Colonic mucosa (tissue), 4 donors: ENCODE measurements around the gene PRDM12. TPM values are rescaled to one million over a fixed set of nuclear protein-coding genes. Genes with fewer than 3 reads are reported as not detected.
A peak's percentile ranks its signal among the peaks of the same experiment; 100 is the strongest.

Experiments used
- DNase-seq: peaks from one replicate; pipeline ENCODE4 v3.0.0-alpha.2; 2020
- H3K27ac ChIP-seq: fragments of 200-600 bp; one replicate; pipeline ENCODE4 v1.8.0; 2021
- H3K27me3 ChIP-seq: fragments of 200-600 bp; one replicate; pipeline ENCODE4 v1.8.0; 2021
- H3K36me3 ChIP-seq: fragments of 200-600 bp; one replicate; pipeline ENCODE4 v1.8.0; 2021
- H3K4me1 ChIP-seq: fragments of 200-600 bp; one replicate; pipeline ENCODE4 v1.8.0; 2021; ENCODE audit warnings: mild to moderate bottlenecking
- H3K4me3 ChIP-seq: fragments of 200-600 bp; one replicate; pipeline ENCODE4 v1.8.0; 2021
- H3K9ac ChIP-seq, 2 donors: one replicate each; pipeline ENCODE4 v1.7.0; 2013; ENCODE audit warnings: control low read depth in 2 of 2, low read depth in 2 of 2, low read length in 2 of 2
- H3K9me3 ChIP-seq: fragments of 200-600 bp; one replicate; pipeline ENCODE4 v1.8.0; 2021
- CTCF ChIP-seq: fragments of 200-600 bp; IDR thresholded peaks from one replicate; pipeline ENCODE4 v1.8.0; 2022; ENCODE audit warnings: antibody characterized with exemption, mild to moderate bottlenecking
- intact Hi-C: fragments of 100-400 bp; cut with DNase I; formaldehyde crosslinking; loops from one replicate; pipeline ENCODE4 v1.14.1; 2022
- total RNA-seq, 2 donors: library from RNA; stranded (reverse); fragmentation: NEBNext Ultra II Directional in 1 of 2; extraction: Animal tissue kit (Norgen Biotek cat#: 25700) in 1 of 2; gene quantifications; one replicate each; pipeline ENCODE4 v1.2.1, GENCODE V29; 2021
- donor health status: healthy.
- donor health status: DM: no; HTN: no; CAD: no.
- donor health status: DM: no; HTN: no; CAD: no.

PRDM12 gene
- total RNA-seq, 2 donors from 2014 or later = not detected

- Histone ChIP-seq H3K4me1 (peaks cover 6% of the 10 kb centered on the region), H3K27ac (no peak overlapping the region), H3K4me3 (no peak overlapping the region), H3K36me3 (no peaks in the 10 kb centered on the region), H3K9ac (no peak overlapping the region), H3K27me3 (no peaks in the 10 kb centered on the region), H3K9me3 (no peaks in the 10 kb centered on the region)
- no peak for DNase-seq
- intact Hi-C loops = no loop called here
- TF ChIP-seq CTCF = no peak
These were observed 31.8 kb downstream of the PRDM12 start for GRCh38 chr9:130696139-130696650.

DNA sequence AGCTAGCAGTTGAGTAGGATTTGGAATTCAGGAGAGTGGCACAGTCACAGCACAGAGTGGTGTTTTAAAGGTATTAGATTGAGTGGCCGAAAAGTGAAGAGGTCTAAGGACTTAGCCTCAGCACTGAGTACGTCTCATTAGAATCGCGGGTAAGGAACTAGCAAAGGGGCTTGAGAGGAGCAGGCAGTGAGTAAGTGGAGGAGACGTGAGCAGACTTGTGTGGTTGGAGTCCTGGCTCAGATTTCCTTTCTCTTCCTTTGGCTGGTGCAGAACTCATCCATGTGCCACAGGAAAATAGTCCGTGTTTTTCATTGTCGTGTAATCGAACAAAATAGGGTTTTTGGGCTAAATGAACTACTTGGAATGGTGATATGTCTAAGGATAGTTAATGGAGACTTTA, 32.6 kb downstream of the PRDM12 start:
- no peaks in the 10 kb centered on the region for H3K36me3 ChIP-seq
- intact Hi-C loops = no loop called here
- no peak overlapping the region for H3K4me3 ChIP-seq
- H3K9ac ChIP-seq = no peak overlapping the region
- no peaks in the 10 kb centered on the region for H3K9me3 ChIP-seq
- no peak for DNase-seq
- H3K27ac ChIP-seq = no peak overlapping the region
- H3K27me3 ChIP-seq = no peaks in the 10 kb centered on the region
- no peak for TF ChIP-seq CTCF
- peaks cover 6% of the 10 kb centered on the region for H3K4me1 ChIP-seq

DNA sequence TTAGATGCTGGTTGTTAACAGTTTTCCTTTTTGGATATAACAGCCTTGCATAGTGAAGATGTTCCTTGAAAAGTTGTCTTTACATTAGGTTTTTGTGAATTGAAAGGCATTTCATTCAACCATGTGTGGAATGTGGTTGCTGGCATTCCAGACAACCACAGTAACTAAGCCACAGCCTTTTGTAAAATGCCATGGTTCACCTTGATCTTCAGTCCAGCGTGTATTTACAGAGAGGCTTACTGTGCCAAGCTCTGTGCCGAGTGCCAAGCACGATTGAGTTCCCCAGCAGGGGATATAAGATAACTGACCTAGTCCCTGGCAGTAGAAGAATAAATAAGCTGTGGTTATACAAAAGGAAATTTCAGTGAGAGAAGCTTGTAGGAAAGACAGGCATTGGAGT, 34.1 kb downstream of the PRDM12 start:
- DNase-seq = no peak
- H3K4me3 ChIP-seq = no peak overlapping the region
- H3K27me3 ChIP-seq = no peaks in the 10 kb centered on the region
- no peak overlapping the region for H3K27ac ChIP-seq
- no peaks in the 10 kb centered on the region for H3K36me3 ChIP-seq
- intact Hi-C loops = no loop called here
- no peak for TF ChIP-seq CTCF
- H3K9ac ChIP-seq = no peak overlapping the region
- no peaks in the 10 kb centered on the region for H3K9me3 ChIP-seq
- peaks cover 6% of the 10 kb centered on the region for H3K4me1 ChIP-seq

GRCh38 chr9:130699047-130699446, 34.7 kb downstream of the PRDM12 start:
- peaks cover 4% of the 10 kb centered on the region for H3K36me3 ChIP-seq
- DNase-seq = no peak
- no peak overlapping the region for H3K27ac ChIP-seq
- H3K9me3 ChIP-seq = no peaks in the 10 kb centered on the region
- no peak for TF ChIP-seq CTCF
- H3K4me3 ChIP-seq = no peak overlapping the region
- no peak overlapping the region for H3K9ac ChIP-seq
- H3K27me3 ChIP-seq = no peaks in the 10 kb centered on the region
- intact Hi-C loops = no loop called here
- peaks cover 6% of the 10 kb centered on the region for H3K4me1 ChIP-seq

DNA sequence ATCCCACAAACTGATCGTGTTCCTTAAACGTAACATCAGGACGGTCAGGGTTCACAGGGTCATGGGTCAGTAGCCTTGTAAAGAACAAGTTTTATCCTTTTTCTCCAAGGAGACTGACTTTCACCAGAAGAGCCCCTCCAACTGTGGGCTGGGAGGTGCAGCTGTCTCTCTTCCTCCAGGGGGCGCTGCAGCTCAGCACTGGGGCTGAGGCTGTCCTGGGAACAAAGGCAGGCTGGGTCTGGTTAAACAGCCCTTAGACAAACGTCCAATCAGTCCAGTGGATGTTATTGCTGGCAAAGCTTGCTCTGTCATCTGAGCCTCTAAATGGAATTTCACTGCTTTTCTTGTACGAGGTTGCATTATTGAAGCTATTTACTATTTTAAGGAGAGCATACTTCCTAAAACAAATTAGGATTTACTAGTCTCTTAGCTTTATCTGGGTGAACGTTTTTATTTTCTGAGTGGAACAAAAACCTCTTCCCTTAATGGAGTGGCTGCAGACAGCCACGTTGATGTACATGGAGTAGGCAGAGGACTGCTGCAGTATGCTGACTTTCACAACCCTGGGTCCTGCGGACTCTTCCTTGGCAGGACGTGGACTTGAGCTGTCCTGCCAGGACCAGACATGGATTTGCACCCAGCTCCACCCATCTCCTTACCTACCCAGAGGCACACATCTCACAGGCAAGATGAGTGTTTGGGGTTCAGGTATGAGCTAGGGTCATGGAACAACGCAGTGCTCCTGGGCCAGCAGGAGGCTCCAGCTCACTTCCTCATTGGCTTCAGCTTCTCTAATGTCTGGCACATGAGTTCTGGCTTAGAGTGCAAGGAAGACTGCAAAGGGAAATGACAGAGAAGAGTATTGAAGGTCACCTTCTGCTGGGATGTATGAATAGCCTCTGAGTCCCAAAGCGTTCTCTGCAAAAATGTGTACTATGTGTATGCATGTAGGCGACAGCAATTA, 36.9 kb downstream of the PRDM12 start:
- no peaks in the 10 kb centered on the region for H3K27me3 ChIP-seq
- H3K4me1 ChIP-seq = no peaks in the 10 kb centered on the region
- TF ChIP-seq CTCF = peak; percentile 97
- H3K36me3 ChIP-seq = peaks cover 6% of the 10 kb centered on the region
- intact Hi-C loops = loop anchor here (5.0 kb wide), 3 partner anchors 241 to 346 kb away; no protein-coding TSS in a partner anchor
- no peaks in the 10 kb centered on the region for H3K9me3 ChIP-seq
- H3K4me3 ChIP-seq = no peak overlapping the region
- no peak overlapping the region for H3K27ac ChIP-seq
- peak; percentile 82 for DNase-seq
- no peak overlapping the region for H3K9ac ChIP-seq
